CD14-positive monocyte (primary cell): ENCODE results near the gene ATP8A1. TPM values are rescaled to one million over a fixed set of nuclear protein-coding genes. Genes with fewer than 3 reads are reported as not detected.

Experiments used
- DNase-seq, 3 donors: peaks; one replicate each; pipeline ENCODE4 v3.0.0-alpha.2; 2011 to 2022
- H2AFZ ChIP-seq: 2 replicates; pipeline ENCODE4 v1.6.0; 2012; ENCODE audit warnings: mild to moderate bottlenecking, low read depth, low read length, inconsistent platforms; ENCODE audit not compliant: insufficient read depth, poor library complexity, severe bottlenecking
- H3K27ac ChIP-seq, 2 donors: 1 replicate in 1 of 2; 2 replicates in 1 of 2; pipeline ENCODE4 v1.5.1; 2012 to 2013; ENCODE audit warnings: low read length in 2 of 2, control low read depth in 1 of 2, inconsistent platforms in 1 of 2, low read depth in 1 of 2, mild to moderate bottlenecking in 1 of 2
- H3K27me3 ChIP-seq, 2 donors: one replicate each; pipeline versions ENCODE4 v1.6.0 to v1.6.1; 2011 to 2013; ENCODE audit warnings: low read length in 2 of 2; ENCODE audit not compliant: control insufficient read depth in 2 of 2, insufficient read depth in 2 of 2
- H3K36me3 ChIP-seq, 2 donors: replicated peaks in 1 of 2; 1 replicate in 1 of 2; 2 replicates in 1 of 2; pipeline versions ENCODE4 v1.5.1 to v1.6.1; 2012 to 2013; ENCODE audit warnings: low read length in 2 of 2, control low read depth in 1 of 2, inconsistent platforms in 1 of 2, mild to moderate bottlenecking in 1 of 2; ENCODE audit not compliant: insufficient read depth in 2 of 2, control insufficient read depth in 1 of 2
- H3K4me1 ChIP-seq, 2 donors: 1 replicate in 1 of 2; 2 replicates in 1 of 2; pipeline versions ENCODE4 v1.5.1 to v1.6.1; 2012 to 2013; ENCODE audit warnings: low read length in 2 of 2, control low read depth in 1 of 2, inconsistent platforms in 1 of 2, mild to moderate bottlenecking in 1 of 2, moderate library complexity in 1 of 2; ENCODE audit not compliant: insufficient read depth in 2 of 2, control insufficient read depth in 1 of 2
- H3K4me2 ChIP-seq: replicated peaks from 2 replicates; pipeline ENCODE3; 2012; ENCODE audit warnings: low read length, moderate library complexity, mild to moderate bottlenecking; ENCODE audit not compliant: poor library complexity, severe bottlenecking; ENCODE audit errors: extremely low read depth
- H3K4me3 ChIP-seq, 3 experiments: fragments of 200-600 bp in 1 of 3; sonication (generic) in 1 of 3; replicated peaks in 1 of 3; 1 replicate in 2 of 3; 2 replicates in 1 of 3; pipeline ENCODE4 v1.5.1; 2011 to 2013; ENCODE audit warnings: low read length in 3 of 3, mild to moderate bottlenecking in 3 of 3, control low read depth in 2 of 3, low read depth in 2 of 3, inconsistent platforms in 1 of 3, moderate library complexity in 1 of 3
- H3K79me2 ChIP-seq: 2 replicates; pipeline ENCODE4 v1.6.0; 2012; ENCODE audit warnings: mild to moderate bottlenecking, control low read depth, inconsistent platforms, low read length, moderate library complexity; ENCODE audit not compliant: insufficient read depth
- H3K9ac ChIP-seq: 2 replicates; pipeline ENCODE4 v1.6.0; 2017; ENCODE audit warnings: low read length, mild to moderate bottlenecking; ENCODE audit not compliant: insufficient read depth, poor library complexity, severe bottlenecking
- H3K9me3 ChIP-seq, 2 donors: replicated peaks in 1 of 2; 1 replicate in 1 of 2; 2 replicates in 1 of 2; pipeline versions ENCODE4 v1.5.1 to v1.6.1; 2012 to 2013; ENCODE audit warnings: low read length in 2 of 2, control low read depth in 1 of 2; ENCODE audit not compliant: control insufficient read depth in 1 of 2, insufficient read depth in 1 of 2
- H4K20me1 ChIP-seq: 2 replicates; pipeline ENCODE4 v1.6.0; 2012; ENCODE audit warnings: mild to moderate bottlenecking, low read length, control low read depth, moderate library complexity; ENCODE audit not compliant: insufficient read depth
- H3K27ac Mint-ChIP-seq, 7 donors: one replicate each; pipeline ENCODE4 v1.8.0; 2020; ENCODE audit warnings: mild to moderate bottlenecking in 7 of 7, mixed read lengths in 7 of 7, moderate library complexity in 6 of 7, inconsistent platforms in 2 of 7
- H3K27me3 Mint-ChIP-seq, 3 donors: one replicate each; pipeline ENCODE4 v1.8.0; 2021 to 2022; ENCODE audit warnings: low read depth in 3 of 3, mild to moderate bottlenecking in 3 of 3, mixed read lengths in 3 of 3, moderate library complexity in 3 of 3, inconsistent platforms in 1 of 3
- H3K36me3 Mint-ChIP-seq, 2 donors: one replicate each; pipeline ENCODE4 v1.8.0; 2020; ENCODE audit warnings: mixed read lengths in 2 of 2, inconsistent platforms in 1 of 2, mild to moderate bottlenecking in 1 of 2
- H3K4me1 Mint-ChIP-seq: one replicate; pipeline ENCODE4 v1.8.0; 2020; ENCODE audit warnings: mild to moderate bottlenecking, mixed read lengths
- H3K4me3 Mint-ChIP-seq, 2 donors: one replicate each; pipeline ENCODE4 v1.8.0; 2020; ENCODE audit warnings: mild to moderate bottlenecking in 2 of 2, mixed read lengths in 2 of 2, moderate library complexity in 1 of 2
- H3K9me3 Mint-ChIP-seq, 7 donors: one replicate each; pipeline ENCODE4 v1.8.0; 2020 to 2022; ENCODE audit warnings: mixed read lengths in 7 of 7, mild to moderate bottlenecking in 6 of 7, moderate library complexity in 6 of 7, inconsistent platforms in 2 of 7
- WGBS: methylation state at CpG from one replicate; pipeline ENCODE4 v1.1.5; 2013; ENCODE audit warnings: missing lambda C conversion rate; ENCODE audit not compliant: insufficient coverage; 5-methylcytosine and 5-hydroxymethylcytosine counted together
- intact Hi-C, 2 donors: fragments of 100-400 bp; cut with micrococcal nuclease; formaldehyde crosslinking; loops; one replicate each; pipeline versions ENCODE4 v1.15.0 to v1.15.1; 2023
- polyA plus RNA-seq, 3 donors: library from polyadenylated mRNA; depleted of rRNA in 1 of 3; unstranded in 2 of 3; stranded (reverse) in 1 of 3; fragments of 300-500 nt in 2 of 3; fragments of >200 nt in 1 of 3; fragmentation: Illumina TruSeq in 2 of 3; gene quantifications; 1 replicate in 2 of 3; 2 replicates in 1 of 3; pipeline ENCODE4 v1.2.3, GENCODE V29; 2012 to 2021
- TF ChIP-seq, protein P1 (sequence below): fragments of 200-600 bp; IDR thresholded peaks from one replicate; pipeline ENCODE4 v1.8.0; 2022; ENCODE audit warnings: antibody characterized with exemption, mild to moderate bottlenecking

Gene ATP8A1
- polyA plus RNA-seq, 3 donors: 2.2 to 10.8 (median 3.2) TPM

DNA sequence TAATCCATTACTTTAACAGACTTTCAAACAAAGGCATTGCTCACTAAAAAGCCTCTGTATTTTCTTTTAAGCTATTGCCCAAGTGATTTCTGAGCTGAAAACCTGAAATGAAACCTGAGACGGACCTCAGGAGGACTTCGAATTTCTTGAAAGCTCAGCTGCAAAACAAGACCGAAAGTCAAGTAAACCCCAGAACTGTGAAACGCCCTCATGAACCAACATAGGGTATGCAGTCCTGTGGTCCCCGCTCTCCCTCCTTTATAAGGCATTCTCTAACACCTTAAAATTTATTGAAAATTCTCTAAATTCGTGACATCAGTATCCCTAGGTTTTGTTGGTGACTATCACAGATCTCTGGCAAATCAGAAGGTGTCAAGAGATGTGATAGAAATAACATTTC is 167.8 kb downstream of the ATP8A1 start:
- Histone ChIP-seq H3K27ac (no peak overlapping the region), H3K9me3 (no peaks in the 10 kb centered on the region), H3K9ac (no peak overlapping the region), H2AFZ (no peak overlapping the region), H3K27me3 (no peaks in the 10 kb centered on the region), H3K4me3 (no peak overlapping the region), H3K4me2 (no peak overlapping the region), H4K20me1 (no peaks in the 10 kb centered on the region), H3K79me2 (no peaks in the 10 kb centered on the region), H3K36me3 (no peaks in the 10 kb centered on the region), H3K4me1 (no peaks in the 10 kb centered on the region)
- Mint-ChIP-seq H3K36me3 (peaks cover 0 to 1% of the 10 kb centered on the region in 2 donors), H3K9me3 (no peaks in the 10 kb centered on the region), H3K4me3 (no peak overlapping the region), H3K27me3 (no peaks in the 10 kb centered on the region), H3K27ac (no peak overlapping the region), H3K4me1 (no peaks in the 10 kb centered on the region)
- WGBS: 100% methylated on average over 3 of the region's 6 CpGs
- no peak for DNase-seq
- TF ChIP-seq, protein P1, sequence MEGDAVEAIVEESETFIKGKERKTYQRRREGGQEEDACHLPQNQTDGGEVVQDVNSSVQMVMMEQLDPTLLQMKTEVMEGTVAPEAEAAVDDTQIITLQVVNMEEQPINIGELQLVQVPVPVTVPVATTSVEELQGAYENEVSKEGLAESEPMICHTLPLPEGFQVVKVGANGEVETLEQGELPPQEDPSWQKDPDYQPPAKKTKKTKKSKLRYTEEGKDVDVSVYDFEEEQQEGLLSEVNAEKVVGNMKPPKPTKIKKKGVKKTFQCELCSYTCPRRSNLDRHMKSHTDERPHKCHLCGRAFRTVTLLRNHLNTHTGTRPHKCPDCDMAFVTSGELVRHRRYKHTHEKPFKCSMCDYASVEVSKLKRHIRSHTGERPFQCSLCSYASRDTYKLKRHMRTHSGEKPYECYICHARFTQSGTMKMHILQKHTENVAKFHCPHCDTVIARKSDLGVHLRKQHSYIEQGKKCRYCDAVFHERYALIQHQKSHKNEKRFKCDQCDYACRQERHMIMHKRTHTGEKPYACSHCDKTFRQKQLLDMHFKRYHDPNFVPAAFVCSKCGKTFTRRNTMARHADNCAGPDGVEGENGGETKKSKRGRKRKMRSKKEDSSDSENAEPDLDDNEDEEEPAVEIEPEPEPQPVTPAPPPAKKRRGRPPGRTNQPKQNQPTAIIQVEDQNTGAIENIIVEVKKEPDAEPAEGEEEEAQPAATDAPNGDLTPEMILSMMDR: no peak
- intact Hi-C loops: no loop called here

- no peaks in the 10 kb centered on the region for H3K9me3 Mint-ChIP-seq
- no peak overlapping the region for H3K9ac ChIP-seq
- H3K4me3 ChIP-seq: no peak overlapping the region
- H3K4me1 ChIP-seq: no peaks in the 10 kb centered on the region
- H3K36me3 Mint-ChIP-seq: peaks cover 0 to 1% of the 10 kb centered on the region in 2 donors
- intact Hi-C loops: no loop called here
- no peak overlapping the region for H3K4me3 Mint-ChIP-seq
- H3K79me2 ChIP-seq: no peaks in the 10 kb centered on the region
- WGBS: no CpG with 5 or more reads among the region's 3 CpGs
- H3K27ac ChIP-seq: no peak overlapping the region
- no peaks in the 10 kb centered on the region for H3K27me3 ChIP-seq
- no peak overlapping the region for H2AFZ ChIP-seq
- H3K4me2 ChIP-seq: no peak overlapping the region
- H3K27ac Mint-ChIP-seq: no peak overlapping the region
- H4K20me1 ChIP-seq: no peaks in the 10 kb centered on the region
- TF ChIP-seq, protein P1: no peak
- H3K4me1 Mint-ChIP-seq: no peaks in the 10 kb centered on the region
- no peaks in the 10 kb centered on the region for H3K27me3 Mint-ChIP-seq
- no peak for DNase-seq
- H3K36me3 ChIP-seq: no peaks in the 10 kb centered on the region
- H3K9me3 ChIP-seq: no peaks in the 10 kb centered on the region
Observed at GRCh38 chr4:42488554-42488953, 168.4 kb downstream of the ATP8A1 start.
